Measurements from ENCODE around the gene BBS12.

- TF ChIP-seq POLR2A (IDR thresholded peaks at IDR 0.05; ENCODE audit: low read length): no peak
- TF ChIP-seq GATA1 (IDR thresholded peaks at IDR 0.05; ENCODE audit: low read depth, low read length): no peak
Observed at GRCh38 chr4:122705547-122706117, 26.9 kb upstream of the BBS12 start.
